ENCODE results near the gene CAMTA1.

CAMTA1 gene

GRCh38 chr1:7401814-7402547 lies 616.7 kb downstream of the CAMTA1 start (continued):
- no peak for TF ChIP-seq TSHZ2 (CRISPR knock-in tag; IDR thresholded peaks at IDR 0.05)
- TF ChIP-seq RARB (CRISPR knock-in tag; IDR thresholded peaks at IDR 0.05): no peak
- no peak for TF ChIP-seq ZNF8 (CRISPR knock-in tag; IDR thresholded peaks at IDR 0.05)
- TF ChIP-seq TCF4 (CRISPR knock-in tag; IDR thresholded peaks at IDR 0.05; ENCODE audit: borderline replicate concordance): no peak
- TF ChIP-seq BACH2 (CRISPR knock-in tag; IDR thresholded peaks at IDR 0.05; ENCODE audit: borderline replicate concordance): no peak
- no peak for TF ChIP-seq ZNF565 (CRISPR knock-in tag; conservative IDR thresholded peaks at IDR 0.05; ENCODE audit: low read depth)
- no peak for TF ChIP-seq ZNF70 (CRISPR knock-in tag; IDR thresholded peaks at IDR 0.05)

GRCh38 chr1:7402548-7402850 lies 617.2 kb downstream of the CAMTA1 start:
- ATAC-seq: no peak; the same call in 2 of the 3 replicates
- TF ChIP-seq ARNTL (CRISPR knock-in tag; IDR thresholded peaks at IDR 0.05; ENCODE audit: borderline replicate concordance, low read depth): no peak
- TF ChIP-seq ZC3H10 (CRISPR knock-in tag; IDR thresholded peaks at IDR 0.05): no peak
- TF ChIP-seq TSHZ2 (CRISPR knock-in tag; IDR thresholded peaks at IDR 0.05): no peak
- TF ChIP-seq BACH2 (CRISPR knock-in tag; IDR thresholded peaks at IDR 0.05; ENCODE audit: borderline replicate concordance): no peak
- TF ChIP-seq ZNF565 (CRISPR knock-in tag; conservative IDR thresholded peaks at IDR 0.05; ENCODE audit: low read depth): no peak
- TF ChIP-seq ZFP30 (CRISPR knock-in tag; IDR thresholded peaks at IDR 0.05): no peak
- TF ChIP-seq SNAI2 (CRISPR knock-in tag; IDR thresholded peaks at IDR 0.05): no peak
- TF ChIP-seq POU6F1 (CRISPR knock-in tag; IDR thresholded peaks at IDR 0.05; ENCODE audit: borderline replicate concordance, low read depth): no peak
- no peak for TF ChIP-seq CSRNP3 (CRISPR knock-in tag; IDR thresholded peaks at IDR 0.05)
- TF ChIP-seq OSR1 (CRISPR knock-in tag; IDR thresholded peaks at IDR 0.05): no peak
- no peak for TF ChIP-seq ZNF70 (CRISPR knock-in tag; IDR thresholded peaks at IDR 0.05)

- TF ChIP-seq CSRNP3 (CRISPR knock-in tag; IDR thresholded peaks at IDR 0.05) (no peak), PATZ1 (CRISPR knock-in tag; IDR thresholded peaks at IDR 0.05; ENCODE audit: borderline replicate concordance) (no peak), ZFP30 (CRISPR knock-in tag; IDR thresholded peaks at IDR 0.05) (no peak), TCF4 (CRISPR knock-in tag; IDR thresholded peaks at IDR 0.05; ENCODE audit: borderline replicate concordance) (no peak), ZNF8 (CRISPR knock-in tag; IDR thresholded peaks at IDR 0.05) (no peak)
- ATAC-seq: no peak
Observed at GRCh38 chr1:7403265-7404045, 618.2 kb downstream of the CAMTA1 start.
